GM12874 (cell line): ENCODE results near the gene DNM3.

Experiments used
- CTCF ChIP-seq: IDR thresholded peaks from 2 replicates; pipeline ENCODE4 v1.5.1; 2011; ENCODE audit warnings: low read depth, mild to moderate bottlenecking, control low read depth, low read length, moderate library complexity; ENCODE audit not compliant: insufficient read depth

The DNM3 gene

GRCh38 chr1:172410027-172410426 lies 568.7 kb downstream of the DNM3 start:
- TF ChIP-seq CTCF = no peak

- no peak for TF ChIP-seq CTCF
These were observed 570.6 kb downstream of the DNM3 start for GRCh38 chr1:172411791-172412338.

- TF ChIP-seq CTCF = no peak
These were observed 573.0 kb downstream of the DNM3 start for GRCh38 chr1:172414331-172414730.

- TF ChIP-seq CTCF = no peak
These were observed 575.3 kb downstream of the DNM3 start for GRCh38 chr1:172416496-172417035.

GRCh38 chr1:172417557-172417956 lies 576.3 kb downstream of the DNM3 start:
- no peak for TF ChIP-seq CTCF

GRCh38 chr1:172420385-172420784 lies 579.1 kb downstream of the DNM3 start, which contains the start of gene C1orf105:
Gene C1orf105, plus strand, starts transcription at chr1:172420685. Its CDS starts 201 bp downstream, at chr1:172420886.
- no peak for TF ChIP-seq CTCF

- TF ChIP-seq CTCF = no peak
These were observed 580.8 kb downstream of the DNM3 start for GRCh38 chr1:172421974-172422604.
